Measurements from ENCODE around the gene TLCD2. TPM values are rescaled to one million over a fixed set of nuclear protein-coding genes. Genes with fewer than 3 reads are reported as not detected.

The TLCD2 gene
- total RNA-seq, 1 experiment from 2014 or later: 1.5 TPM

- no peak overlapping the region for H4K8ac ChIP-seq (replicated peaks; ENCODE audit: insufficient read length, low read depth, low read length)
- no peaks in the 10 kb centered on the region for H3K9me3 Mint-ChIP-seq
- H2BK120ac ChIP-seq (ENCODE audit: low read depth, low read length, poor library complexity, severe bottlenecking): no peak overlapping the region
These were observed 44.4 kb upstream of the TLCD2 start for GRCh38 chr17:1754430-1755112.

More at GRCh38 chr17:1754430-1755112, 44.4 kb upstream of the TLCD2 start:
- Histone ChIP-seq H3K4me2 (ENCODE audit: insufficient read depth, insufficient read length, low read length) (no peak overlapping the region), H3K14ac (ENCODE audit: insufficient read depth, low read length) (no peak overlapping the region; the same call in 1 of the 2 replicates), H4K91ac (ENCODE audit: insufficient read length, low read depth, low read length) (no peak overlapping the region), H3K9me3 (ENCODE audit: control insufficient read depth, low read depth, low read length) (no peaks in the 10 kb centered on the region), H2AFZ (ENCODE audit: low read length) (no peak overlapping the region), H3K27me3 (ENCODE audit: insufficient read depth, low read length) (no peaks in the 10 kb centered on the region), H4K5ac (ENCODE audit: insufficient read length, low read depth, low read length) (no peak overlapping the region), H2BK12ac (ENCODE audit: insufficient read length, low read depth, low read length) (no peak overlapping the region), H4K20me1 (ENCODE audit: control insufficient read depth, insufficient read depth, insufficient read length) (no peaks in the 10 kb centered on the region), H3K4me1 (ENCODE audit: insufficient read depth, low read length) (no peaks in the 10 kb centered on the region), H3K4ac (ENCODE audit: low read depth, low read length) (no peak overlapping the region), H3K18ac (ENCODE audit: insufficient read length, low read depth, low read length) (no peak overlapping the region), H3T11ph (ENCODE audit: low read length) (no peak overlapping the region), H3K23ac (ENCODE audit: insufficient read length, low read depth, low read length) (no peak overlapping the region), H3K79me1 (ENCODE audit: insufficient read depth, low read depth, low read length, poor library complexity, severe bottlenecking) (no peaks in the 10 kb centered on the region), H2BK20ac (ENCODE audit: low read depth, low read length, poor library complexity, severe bottlenecking) (no peak overlapping the region), H3K79me2 (ENCODE audit: insufficient read depth, low read length) (no peaks in the 10 kb centered on the region), H3K9ac (ENCODE audit: extremely low read depth, insufficient read length, low read length) (no peak overlapping the region), H2BK5ac (ENCODE audit: insufficient read length, low read length) (no peak overlapping the region), H3K27ac (ENCODE audit: insufficient read length, low read depth, low read length) (no peak overlapping the region), H3K56ac (ENCODE audit: insufficient read length, low read depth, low read length) (no peak overlapping the region), H2BK15ac (ENCODE audit: low read depth, low read length) (no peak overlapping the region), H2AK5ac (ENCODE audit: insufficient read length, low read length) (no peak overlapping the region), H3K23me2 (ENCODE audit: insufficient read length, low read depth, low read length, poor library complexity, severe bottlenecking) (no peaks in the 10 kb centered on the region)
- no peak for TF ChIP-seq CTCF (conservative IDR thresholded peaks at IDR 0.05)
- Mint-ChIP-seq H3K27ac (no peak overlapping the region), H3K4me3 (no peak overlapping the region), H3K27me3 (ENCODE audit: low read depth) (no peaks in the 10 kb centered on the region; the same call in none of the 2 replicates), H3K36me3 (ENCODE audit: insufficient read depth in 1 of 3, low read depth in 3 of 3) (no peaks in the 10 kb centered on the region), H3K4me1 (peaks cover 23 to 28% of the 10 kb centered on the region in 2 experiments)
- no peak for DNase-seq
- WGBS (ENCODE audit: extremely low coverage, insufficient read length, low lambda C conversion rate): no CpG with 5 or more reads among the region's 25 CpGs

Measured in H9 (cell line).